Inflammatory macrophage (primary cell): ENCODE data around the gene ADGRB2.
A peak's percentile ranks its signal among the peaks of the same experiment; 100 is the strongest.

Experiments
- DNase-seq, 2 donors: peaks; one replicate each; pipeline ENCODE4 v3.0.0-alpha.2; 2020 to 2022

The ADGRB2 gene

DNA sequence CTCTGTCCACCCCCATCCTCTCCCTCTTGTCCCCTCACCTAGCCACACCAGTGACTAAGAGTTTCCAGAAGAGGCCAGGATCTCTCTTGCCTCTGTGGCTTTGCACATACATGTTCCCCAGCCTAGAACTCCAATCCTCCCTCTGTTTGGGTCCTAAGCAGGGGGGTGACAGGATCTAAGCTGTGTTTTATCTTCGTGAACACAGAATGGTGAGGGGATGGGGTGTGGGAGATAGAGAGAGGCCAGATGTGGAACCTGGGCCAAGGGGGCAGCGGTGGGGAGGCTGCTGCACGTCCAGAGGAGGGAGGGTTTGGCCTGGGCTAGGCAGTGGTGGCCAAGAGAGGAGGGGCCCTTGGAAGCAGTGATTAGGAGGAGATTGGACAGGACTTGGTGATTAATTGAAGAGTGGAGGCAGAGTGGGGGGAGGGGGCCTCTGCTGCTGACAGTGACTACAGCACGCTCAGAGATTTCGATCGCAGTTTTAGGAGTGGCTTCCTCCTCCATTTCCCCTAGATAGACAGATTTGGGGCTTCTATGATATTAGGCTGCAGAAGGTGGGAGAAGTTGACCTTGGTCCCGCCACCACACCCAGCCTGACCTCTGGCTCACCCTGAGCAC, 17.1 kb upstream of the ADGRB2 start:
- no peak for DNase-seq

DNA sequence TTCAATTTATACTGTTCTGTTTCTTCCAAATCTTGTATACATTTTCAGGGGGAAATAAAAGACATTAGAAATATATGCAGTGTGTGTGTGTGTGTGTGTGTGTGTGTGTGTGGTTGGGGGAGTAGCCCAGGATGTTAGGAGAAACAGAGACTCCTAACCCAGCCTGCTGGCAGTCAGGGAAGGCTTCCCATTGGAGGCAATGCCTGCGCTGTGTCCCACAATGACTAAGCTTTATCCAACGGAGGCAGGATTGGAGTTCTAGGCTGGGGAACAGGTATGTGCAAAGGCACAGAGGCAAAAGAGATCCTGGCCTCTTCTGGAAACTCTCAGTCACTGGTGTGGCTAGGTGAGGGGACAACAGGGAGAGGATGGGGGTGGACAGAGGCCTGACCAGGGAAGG, 16.5 kb upstream of the ADGRB2 start:
- DNase-seq, result no peak

DNA sequence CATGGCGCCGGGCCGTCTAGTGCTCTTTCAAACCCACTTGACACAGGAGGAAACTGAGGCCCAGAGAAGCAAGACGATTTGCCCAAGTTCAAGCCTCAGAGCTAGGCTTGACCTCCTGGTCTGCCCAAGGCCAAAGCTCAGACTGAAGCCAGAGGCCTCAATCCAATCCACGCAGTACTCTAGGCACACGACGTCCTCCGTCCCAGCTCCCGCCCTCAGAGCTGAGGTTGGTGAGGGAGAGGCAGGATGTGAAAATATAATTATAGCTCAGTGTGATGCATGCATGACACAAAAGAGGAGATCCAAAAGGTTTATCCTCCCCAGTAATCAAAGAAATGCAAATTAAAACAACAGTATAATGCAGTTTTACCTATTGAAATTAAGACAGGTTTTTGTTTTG, 15.5 kb upstream of the ADGRB2 start:
- no peak for DNase-seq

DNA sequence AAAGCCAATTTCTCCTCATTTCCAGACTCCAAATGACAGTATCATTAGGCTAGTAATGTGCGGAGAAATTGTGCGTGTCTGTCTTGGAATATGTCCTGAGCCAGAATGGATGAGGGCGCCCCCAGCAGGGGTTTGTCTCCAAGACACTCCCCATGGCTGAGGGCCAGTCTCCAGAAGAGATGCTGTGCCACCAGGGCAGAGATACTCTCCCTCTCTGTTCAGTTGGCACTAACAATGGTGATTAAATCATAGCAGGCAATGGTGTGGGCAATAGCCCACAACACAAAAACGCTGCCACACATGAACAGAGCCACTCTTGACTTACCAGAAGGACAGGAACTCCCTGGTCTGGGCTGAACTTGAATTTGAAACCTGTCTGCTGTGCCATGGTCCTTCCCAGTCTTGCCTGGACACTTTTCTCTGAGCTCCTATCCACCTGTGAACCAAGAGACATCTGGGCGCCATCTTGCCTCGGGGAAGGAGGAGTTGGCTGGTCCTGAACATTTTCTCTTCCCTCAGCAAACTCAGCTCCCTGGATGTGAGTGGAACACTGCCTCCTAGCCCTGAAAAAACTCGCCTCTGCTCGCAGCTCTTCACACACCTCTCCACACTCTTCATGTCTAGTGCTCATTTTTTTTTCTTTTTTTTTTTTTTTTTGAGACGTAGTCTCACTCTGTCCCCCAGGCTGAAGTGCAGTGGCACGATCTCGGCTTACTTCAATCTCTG, 14.8 kb upstream of the ADGRB2 start:
- no peak for DNase-seq

DNA sequence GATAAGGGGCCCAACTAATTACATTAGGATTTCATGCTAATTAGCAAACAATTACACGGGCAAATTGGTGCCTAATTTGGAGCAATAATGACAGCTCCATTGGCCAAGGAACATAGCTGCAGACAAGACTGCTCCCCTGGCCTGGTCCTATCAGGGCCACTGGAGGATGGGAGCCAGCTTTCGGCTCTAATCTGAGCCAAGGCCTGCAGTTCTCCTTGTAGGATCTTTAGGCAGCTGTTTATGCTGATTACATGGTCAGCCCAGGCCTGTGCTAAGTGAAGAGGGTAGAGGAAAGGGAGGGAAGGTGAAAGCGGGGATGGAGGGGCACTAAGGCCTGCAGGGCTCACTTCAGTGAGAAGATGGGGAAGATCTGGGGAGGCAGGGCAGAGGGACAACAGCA, 12.4 kb upstream of the ADGRB2 start:
- DNase-seq, result no peak

DNA sequence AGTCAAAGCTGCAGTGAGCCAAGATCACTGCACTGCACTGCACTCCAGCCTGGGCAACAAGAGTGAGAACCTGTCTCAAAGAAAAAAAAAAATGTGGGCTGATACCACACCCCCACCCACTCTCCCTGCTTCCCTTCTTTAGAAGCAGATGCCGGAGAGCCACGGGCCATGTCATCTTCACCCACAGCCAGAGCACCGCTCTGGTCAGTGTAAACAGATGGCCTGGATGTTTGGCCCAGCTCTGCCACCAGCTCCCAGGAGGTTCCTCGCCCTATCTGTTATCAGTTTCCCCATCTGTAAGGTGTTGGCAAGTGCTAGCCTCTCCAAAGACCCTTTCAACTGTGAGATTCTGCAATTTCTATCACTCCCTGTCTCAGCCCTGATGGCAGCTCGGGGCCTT, 11.9 kb upstream of the ADGRB2 start:
- DNase-seq, result peak in 1 of 2 donors; percentile 60

DNA sequence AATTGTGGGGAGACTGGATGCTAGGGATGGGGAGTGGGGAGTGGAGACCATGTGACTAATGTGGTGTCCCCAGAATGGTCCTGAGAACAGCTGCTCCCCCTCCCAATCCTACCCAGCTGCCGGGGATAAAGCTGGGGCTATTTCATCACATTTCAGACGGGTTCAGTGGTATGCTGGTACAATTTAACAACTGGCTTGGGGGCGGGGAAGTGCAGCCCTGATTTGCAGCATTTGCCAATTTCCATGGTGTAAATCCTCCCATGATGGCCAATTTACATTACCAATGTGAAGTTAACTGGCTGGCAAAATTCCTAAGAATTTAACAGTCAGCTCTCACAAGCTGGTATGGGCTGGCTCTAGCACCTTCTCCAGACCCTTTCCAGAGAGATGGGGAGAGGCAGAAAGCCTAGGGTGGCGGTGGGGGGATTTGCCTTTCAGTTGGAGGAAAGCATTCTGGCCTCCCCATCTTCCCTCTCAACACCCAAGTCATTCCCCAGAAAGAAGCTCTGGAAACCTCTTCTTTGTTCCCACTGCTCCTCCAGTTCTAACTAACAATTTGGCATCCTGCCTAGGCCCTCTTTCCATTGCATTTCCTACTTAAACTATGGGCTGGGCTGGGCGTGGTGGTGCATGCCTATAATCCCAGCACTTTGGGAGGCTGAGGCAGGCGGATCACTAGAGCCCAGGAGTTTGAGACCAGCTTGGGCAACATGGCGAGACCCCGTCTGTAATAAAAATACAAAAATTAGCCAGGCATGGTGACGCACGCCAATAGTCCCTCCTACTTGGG, 11.3 kb upstream of the ADGRB2 start:
- no peak for DNase-seq

DNA sequence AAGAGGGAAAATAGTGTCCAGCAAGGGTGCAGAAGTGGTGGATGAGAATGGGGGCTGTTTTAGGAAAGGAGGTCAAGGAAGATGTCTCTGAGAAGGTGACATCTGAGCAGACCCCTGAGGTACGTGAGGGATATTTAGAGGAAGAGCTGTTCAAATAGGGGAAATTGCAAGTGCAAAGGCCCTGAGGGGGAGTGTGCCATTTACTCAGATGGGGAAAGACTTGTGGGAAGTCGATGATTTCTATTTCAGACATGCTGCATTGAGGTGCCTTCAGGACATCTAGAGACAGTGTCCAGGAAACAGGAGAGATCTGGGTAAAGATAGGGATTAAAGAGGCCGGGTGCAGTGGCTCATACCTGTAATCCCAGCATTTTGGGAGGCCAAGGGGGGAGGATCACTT, 10.4 kb upstream of the ADGRB2 start:
- peak; percentile 26 to 54 for DNase-seq

DNA sequence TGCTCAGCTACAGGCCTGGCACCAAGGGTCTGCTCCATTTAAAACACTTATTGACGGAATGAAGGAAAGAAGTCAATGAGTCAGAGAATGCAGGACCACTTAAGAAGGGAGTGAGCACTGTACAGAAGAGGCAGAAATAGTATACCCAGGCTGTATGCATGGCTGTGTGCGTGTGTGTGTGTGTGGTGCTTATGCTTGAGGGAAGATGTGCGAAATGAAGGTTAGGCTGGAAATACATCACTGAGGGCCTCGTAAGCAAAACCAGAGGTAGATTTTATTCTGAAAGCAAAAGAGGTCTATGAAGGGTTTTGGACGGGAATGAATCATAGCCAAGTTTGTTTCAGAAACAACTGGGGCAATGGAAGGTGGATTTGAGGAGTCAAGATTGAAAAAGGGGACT, 9.7 kb upstream of the ADGRB2 start:
- DNase-seq, result no peak

DNA sequence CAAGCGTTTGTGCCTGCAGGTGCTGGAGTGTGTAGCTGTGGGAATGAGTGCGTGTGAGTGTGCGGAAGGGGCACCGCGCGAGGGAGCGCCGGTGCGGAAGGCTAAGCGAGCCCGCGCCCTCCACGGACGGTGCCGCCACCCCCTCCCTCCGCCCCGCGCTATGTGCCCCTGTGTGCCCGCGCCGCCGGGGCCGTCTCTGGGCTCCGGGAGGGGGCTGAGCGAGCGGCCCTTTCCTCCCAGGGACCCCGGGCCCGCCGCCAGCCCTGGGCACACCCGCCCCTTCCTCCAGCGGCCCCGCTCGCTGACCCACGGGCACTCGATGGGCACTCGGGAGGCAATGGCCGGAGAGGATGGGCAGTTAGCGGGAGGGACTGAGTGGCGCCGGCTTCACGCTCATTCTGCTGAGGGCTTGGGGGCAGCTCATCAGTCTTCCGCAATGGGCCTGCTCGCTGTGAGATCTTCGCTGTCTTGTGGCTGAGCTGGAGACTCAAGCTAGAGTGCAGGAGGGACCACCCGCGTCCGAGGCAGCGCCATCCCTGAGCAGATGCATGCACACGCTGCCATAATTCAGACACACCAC, 8.6 kb upstream of the ADGRB2 start:
- no peak for DNase-seq

DNA sequence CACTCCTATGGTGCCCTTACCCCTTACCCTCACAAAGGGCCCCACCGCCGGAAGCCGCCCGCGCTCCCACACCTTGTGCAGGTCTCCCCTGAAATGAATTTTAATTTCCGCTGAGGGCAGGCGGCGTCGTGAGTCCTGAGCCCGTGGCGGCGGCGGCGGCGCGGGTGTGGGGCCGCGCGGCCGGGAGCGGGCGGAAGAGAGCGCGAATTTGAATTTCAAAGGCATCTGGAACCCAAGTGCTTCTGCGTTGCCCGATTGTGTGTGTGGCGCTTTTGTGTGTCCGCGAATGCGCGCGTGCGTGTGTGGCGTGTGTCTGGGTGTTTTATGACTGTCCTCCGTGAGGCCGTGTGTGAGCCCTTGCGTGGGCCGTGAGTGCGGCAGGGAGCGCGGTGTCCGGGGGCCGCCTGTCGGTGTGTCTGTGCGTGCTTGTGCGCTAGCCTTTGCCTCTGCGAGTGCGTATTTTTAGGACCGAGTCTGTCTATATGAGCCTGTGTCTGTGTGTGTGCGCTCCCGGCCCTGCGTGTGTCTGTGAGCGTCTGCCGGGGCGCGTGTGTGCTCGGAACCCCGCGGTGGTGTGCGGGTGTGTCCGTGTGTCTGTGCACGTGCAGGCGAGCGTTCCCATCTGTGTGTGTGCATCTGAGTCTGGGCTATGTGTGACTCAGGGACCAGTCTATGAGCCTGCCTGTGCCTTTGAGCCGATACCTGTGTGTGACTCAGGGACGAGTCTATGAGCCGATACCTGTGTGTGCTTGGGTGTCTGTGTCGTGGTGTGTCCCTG, 7.9 kb upstream of the ADGRB2 start:
- DNase-seq, result peak in 1 of 2 donors; percentile 8

DNA sequence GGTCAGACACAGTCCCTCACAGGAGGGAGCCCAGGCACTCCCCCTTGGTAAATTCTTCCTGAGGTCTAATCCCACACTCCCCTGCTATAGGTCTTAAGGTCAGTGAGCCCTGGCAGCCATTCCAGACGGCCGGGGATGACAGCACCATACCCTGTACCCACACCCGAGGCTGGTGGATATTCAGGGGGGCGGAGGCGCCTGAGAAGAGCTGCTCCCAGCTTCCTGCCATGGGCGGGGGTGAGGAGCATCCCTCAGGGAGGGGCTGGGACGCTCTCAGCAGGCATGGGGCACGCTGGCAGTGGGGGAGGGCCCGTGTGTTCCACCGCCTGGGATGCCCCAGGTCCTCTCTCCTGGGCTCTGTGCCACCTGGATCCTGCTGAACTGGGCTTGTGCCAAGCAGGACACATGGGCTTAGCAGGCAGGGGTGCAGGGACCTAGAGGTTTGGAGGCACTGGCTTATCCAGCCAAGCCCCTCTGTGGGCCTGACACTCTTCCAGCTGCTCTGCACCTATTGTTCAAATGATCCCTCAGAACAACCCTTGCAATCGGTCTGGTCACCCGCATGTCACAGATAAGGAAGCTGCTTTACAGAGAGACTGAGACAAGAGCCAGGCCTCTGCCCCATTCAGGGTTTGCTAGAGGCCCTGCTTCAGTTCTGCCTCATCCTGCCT, 5.7 kb upstream of the ADGRB2 start:
- DNase-seq, result no peak

DNA sequence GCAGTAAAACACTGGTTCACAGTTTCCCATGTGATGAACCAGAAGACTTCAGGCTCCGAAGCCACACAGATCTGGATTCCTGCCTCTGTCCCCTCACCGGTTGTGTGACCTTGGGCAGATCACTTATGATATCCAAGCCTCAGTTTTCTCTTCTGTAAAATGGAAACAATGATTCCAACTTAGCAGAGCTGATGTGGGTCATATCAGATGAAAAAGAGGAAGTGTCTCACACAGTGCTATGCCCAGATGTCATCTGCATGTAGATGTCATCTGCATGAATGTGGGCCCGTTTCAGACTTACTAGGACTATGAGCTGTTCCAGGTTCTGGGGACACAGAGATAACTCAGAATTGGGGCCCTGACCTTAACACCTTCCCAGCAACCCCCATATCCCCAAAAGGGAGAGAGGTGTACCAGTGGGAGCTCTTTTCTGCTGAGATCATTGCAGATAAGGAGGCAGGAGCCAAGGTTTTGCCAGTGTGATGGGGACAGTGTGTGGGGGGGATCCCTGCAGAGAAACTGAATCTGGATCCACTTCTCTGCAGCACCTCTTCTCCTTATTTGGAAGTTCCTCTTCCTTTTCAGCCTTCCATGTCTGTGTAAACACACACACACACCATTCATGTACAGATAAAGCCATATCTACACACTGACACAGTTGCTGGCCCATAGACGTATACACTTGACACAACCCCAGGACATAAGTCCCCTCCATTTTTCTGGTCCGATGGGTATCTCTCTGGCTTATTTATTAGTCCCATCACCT, 5.0 kb upstream of the ADGRB2 start:
- DNase-seq, result peak in 1 of 2 donors; percentile 47

DNA sequence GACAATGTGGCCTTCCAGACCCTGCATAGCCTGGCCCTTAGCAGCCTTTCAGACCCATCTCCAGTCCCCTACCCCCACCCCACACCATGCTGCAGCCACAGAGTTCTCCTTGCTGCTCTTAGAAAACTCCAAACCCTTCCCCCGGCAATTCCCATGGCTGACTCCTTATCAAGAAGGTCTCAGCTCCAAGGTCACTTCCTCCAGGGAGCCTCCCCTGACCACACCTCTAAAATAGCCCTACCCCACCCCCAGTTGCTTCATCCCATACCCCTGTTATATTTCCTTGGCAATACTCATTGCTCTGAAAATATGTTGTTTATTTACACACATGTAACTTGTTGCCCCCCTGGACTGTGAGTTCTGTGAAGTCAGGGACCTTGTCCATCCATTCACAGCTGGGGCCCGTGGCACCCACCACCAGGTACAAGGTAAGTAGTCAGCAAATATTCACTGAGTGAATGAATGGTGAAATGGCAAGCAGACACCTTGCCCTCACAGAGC, 4.3 kb upstream of the ADGRB2 start:
- no peak for DNase-seq

DNA sequence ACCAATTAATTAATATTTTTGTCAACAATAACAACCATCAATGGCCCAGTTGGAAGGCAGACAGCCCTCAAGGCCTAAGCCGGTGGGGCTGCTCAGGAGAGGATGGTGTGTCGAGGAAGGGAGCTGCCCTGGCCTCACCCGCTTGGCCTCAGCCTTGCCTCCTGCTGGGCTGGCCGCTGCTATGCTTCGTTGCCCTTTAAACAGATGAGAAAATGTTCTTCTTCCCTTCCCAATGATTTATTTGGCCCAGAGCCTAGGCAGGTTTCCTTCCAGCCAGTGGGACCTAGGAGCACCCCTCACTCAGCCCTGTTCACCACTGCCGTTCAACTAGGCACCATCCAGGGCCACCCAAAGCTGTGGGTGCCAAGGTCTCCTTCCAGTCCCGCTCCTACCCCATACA, 3.1 kb upstream of the ADGRB2 start:
- no peak for DNase-seq

DNA sequence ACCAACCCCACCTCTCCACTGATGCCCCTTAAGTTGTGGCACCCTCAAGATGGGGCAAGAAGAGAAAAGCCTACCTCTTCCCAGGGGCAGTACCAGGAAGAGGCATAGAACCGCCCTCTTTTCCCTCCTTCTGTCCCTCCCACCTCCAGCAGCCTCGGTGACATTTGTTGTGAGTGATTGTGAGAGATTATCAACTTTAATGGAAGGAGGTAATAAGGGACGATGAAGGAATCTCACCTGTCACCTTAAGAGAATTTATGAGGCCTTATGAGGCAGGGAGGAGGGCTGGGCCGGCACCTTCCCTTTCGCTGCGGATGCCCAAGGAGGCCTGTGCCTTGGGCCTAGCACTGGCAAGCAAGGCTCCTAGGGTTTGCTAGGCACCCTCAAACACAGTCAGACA, 1.4 kb upstream of the ADGRB2 start:
- DNase-seq, result no peak

DNA sequence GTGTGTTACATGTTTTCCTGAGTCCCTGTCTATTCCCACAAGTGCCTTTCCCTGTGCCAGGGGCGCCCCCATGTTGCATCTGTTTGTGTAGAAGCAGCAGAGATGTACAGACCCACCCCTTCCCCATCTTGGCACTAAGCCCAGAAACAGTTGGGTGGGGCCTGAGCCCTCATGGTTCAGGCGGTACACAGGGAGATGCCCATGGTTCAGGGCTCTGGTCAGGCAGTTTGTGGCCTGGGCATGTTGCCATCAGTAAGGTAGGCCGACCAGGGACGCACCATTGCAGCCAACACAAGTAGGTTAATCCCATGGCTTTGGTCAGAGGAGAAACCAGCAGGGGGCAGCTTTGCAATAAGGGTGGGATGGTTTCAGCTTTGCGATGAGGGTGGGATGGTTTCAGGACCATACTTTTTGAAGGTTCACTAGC, 914 bp upstream of the ADGRB2 start:
- peak in 1 of 2 donors; percentile 24 for DNase-seq

DNA sequence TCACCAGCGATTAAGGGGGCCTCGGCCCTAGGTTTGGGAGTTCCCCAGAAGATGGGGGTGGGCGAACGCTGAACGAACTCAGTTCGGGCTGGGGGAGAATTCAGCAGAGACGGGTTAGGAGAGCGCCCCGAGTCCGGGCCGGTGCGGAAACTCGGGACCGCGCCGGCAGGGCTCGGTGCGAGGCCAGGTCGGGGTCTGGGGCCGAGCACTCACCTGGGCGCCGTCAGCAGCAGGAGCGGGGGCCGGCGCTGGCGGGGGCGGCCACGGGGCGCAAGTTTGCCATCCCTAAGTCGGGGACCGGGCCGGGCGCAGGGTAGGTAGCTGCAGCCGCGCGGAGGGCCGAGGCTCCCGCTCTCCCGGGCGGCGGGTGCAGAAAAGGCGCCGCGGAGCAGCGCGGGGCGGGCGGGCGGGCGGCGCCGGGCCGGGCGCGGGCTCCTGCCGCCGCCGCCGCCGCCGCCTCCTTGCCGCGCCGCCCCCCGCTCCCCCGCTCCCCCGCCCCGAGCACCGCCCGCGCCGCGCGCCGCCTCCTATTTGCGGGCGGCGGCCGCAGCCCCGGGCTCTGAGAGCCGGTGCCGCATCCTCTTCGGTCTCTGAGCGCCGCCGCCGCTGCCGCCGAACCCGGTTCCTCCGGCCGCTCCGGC, 349 bp downstream of the ADGRB2 start:
- no peak for DNase-seq

DNA sequence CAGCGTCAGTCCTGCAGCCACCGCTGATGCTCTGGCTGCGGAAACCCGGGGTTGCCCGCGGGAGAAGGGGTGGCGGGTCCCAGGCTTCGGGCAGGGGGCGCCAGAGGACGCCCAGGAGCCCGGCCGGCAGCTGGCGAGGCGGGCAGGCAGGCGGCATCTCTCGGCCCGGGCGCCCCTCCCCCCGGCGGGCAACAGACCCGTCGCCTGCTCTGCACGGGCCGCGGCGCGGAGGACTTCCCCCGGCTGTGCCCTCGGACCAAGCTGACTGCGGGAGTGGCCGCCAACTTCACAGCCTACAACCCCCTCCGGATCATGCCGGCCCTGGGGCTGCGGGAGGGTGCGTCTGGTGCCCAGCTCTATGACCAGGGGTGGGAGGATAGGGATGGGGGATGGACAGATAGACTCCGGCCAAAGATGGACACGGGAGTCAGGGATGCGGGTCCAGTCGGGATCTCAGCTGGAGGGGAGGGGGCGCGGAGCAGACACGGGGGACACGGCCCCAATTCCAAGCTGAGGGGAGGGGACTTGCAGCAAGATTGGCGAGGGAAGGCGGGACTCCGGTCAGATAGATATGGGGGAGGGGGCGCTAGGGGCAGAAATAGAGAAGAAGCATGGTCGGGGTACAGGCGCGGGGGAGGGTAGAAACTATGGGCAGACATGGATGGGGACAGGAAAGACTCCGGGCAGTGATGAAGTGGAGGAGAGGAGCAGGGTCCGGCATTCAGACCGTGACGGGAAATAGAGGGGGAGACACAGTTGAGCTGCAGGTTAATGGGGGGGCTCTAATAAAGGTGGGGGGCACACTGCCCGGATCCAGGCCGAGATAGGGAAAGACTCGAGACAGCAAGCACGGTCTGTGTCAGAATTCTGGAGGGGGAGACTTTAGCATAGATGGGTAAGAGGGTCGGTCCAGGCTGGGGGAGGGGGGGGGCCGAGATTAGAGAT, 1.1 kb downstream of the ADGRB2 start:
- DNase-seq, result peak in 1 of 2 donors; percentile 14
